Measurements from ENCODE around the gene ELMO1. TPM values are rescaled to one million over a fixed set of nuclear protein-coding genes. Genes with fewer than 3 reads are reported as not detected.

ELMO1 gene
- total RNA-seq, 1 experiment from 2014 or later = 1.1 TPM

- TF ChIP-seq MAX (IDR thresholded peaks at IDR 0.05) = no peak
Measured at GRCh38 chr7:36923185-36923584, 525.5 kb downstream of the ELMO1 start (continued).

GRCh38 chr7:36920433-36920832 lies 528.2 kb downstream of the ELMO1 start:
- BruUV-seq (replicated peaks) = no TSS peak
- Histone ChIP-seq H3K4me2 (ENCODE audit: low read length) (no peak overlapping the region), H3K9ac (ENCODE audit: low read length) (no peak overlapping the region), H3K9me3 (ENCODE audit: control insufficient read depth in 1 of 2, insufficient read depth in 1 of 2, low read depth in 1 of 2, low read length in 2 of 2) (no peaks in the 10 kb centered on the region), H3K27me3 (ENCODE audit: insufficient read depth, low read length) (no peaks in the 10 kb centered on the region), H3K27ac (ENCODE audit: low read depth, low read length) (no peak overlapping the region), H3K4me3 (replicated peaks in 1 of 2; ENCODE audit: low read depth in 1 of 2, low read length in 2 of 2) (no peak overlapping the region), H2AFZ (ENCODE audit: low read depth, low read length, poor library complexity, severe bottlenecking) (no peak overlapping the region), H3K79me2 (ENCODE audit: insufficient read depth, low read length) (no peaks in the 10 kb centered on the region), H3K9me2 (ENCODE audit: insufficient read depth) (no peaks in the 10 kb centered on the region), H4K20me1 (ENCODE audit: insufficient read depth) (no peaks in the 10 kb centered on the region), H3K4me1 (ENCODE audit: control insufficient read depth in 1 of 2, insufficient read depth in 2 of 2, low read length in 2 of 2) (no peaks in the 10 kb centered on the region), H3K36me3 (ENCODE audit: control insufficient read depth in 1 of 2, insufficient read depth in 2 of 2, low read length in 2 of 2) (no peaks in the 10 kb centered on the region)
- ChIA-PET RAD21 (ENCODE audit: low non-redundant PET in 1 of 2, low total read pairs in 2 of 2, uncharacterized antibody in 2 of 2, unreplicated experiment in 2 of 2) (no interaction called here), CTCF (no interaction called here), POLR2A (no interaction called here)
- intact Hi-C loops (cut with micrococcal nuclease) = no loop called here
- ATAC-seq (no peak), DNase-seq (ENCODE audit: low read depth, low spot score) (no peak)
- TF ChIP-seq EGR1 (IDR thresholded peaks at IDR 0.05; ENCODE audit: low read depth) (no peak), RAD21 (IDR thresholded peaks at IDR 0.05; ENCODE audit: low read depth) (no peak), TCF7L2 (IDR thresholded peaks at IDR 0.05; ENCODE audit: borderline replicate concordance, extremely low read depth, insufficient read depth, insufficient read length) (no peak), ZNF274 (IDR thresholded peaks at IDR 0.05; ENCODE audit: low read depth, low read length) (no peak), YY1 (IDR thresholded peaks at IDR 0.05; ENCODE audit: extremely low read depth, insufficient replicate concordance, low read depth, low read length) (no peak), ATF3 (IDR thresholded peaks at IDR 0.05) (no peak), FOSL1 (IDR thresholded peaks at IDR 0.05; ENCODE audit: low read depth) (no peak), ELF1 (IDR thresholded peaks at IDR 0.05; ENCODE audit: borderline replicate concordance, low read depth) (no peak), SP1 (IDR thresholded peaks at IDR 0.05; ENCODE audit: low read depth) (no peak), CTCF (IDR thresholded peaks at IDR 0.05 in 2 of 3, conservative IDR thresholded peaks at IDR 0.05 in 1 of 3; ENCODE audit: borderline replicate concordance in 1 of 3, insufficient read depth in 1 of 3, low read depth in 2 of 3, low read length in 2 of 3) (no peak), REST (IDR thresholded peaks at IDR 0.05; ENCODE audit: low read depth) (no peak), MAX (IDR thresholded peaks at IDR 0.05) (no peak), ZFX (IDR thresholded peaks at IDR 0.05) (no peak), CEBPB (IDR thresholded peaks at IDR 0.05; ENCODE audit: low read depth) (no peak), SIN3A (IDR thresholded peaks at IDR 0.05; ENCODE audit: low read depth) (no peak), SRF (IDR thresholded peaks at IDR 0.05; ENCODE audit: low read depth) (no peak), POLR2AphosphoS5 (IDR thresholded peaks at IDR 0.05; ENCODE audit: low read depth, low read length) (no peak), POLR2A (IDR thresholded peaks at IDR 0.05; ENCODE audit: borderline replicate concordance, extremely low read depth, insufficient read depth, insufficient read length) (no peak), CBX3 (IDR thresholded peaks at IDR 0.05; ENCODE audit: low read depth) (no peak)
